ENCODE measurements around the gene ZNF536. TPM values are rescaled to one million over a fixed set of nuclear protein-coding genes. Genes with fewer than 3 reads are reported as not detected.
"Not testable (repeated sequence)": the region's sequence is repeated elsewhere in the genome, so short reads cannot be mapped to it uniquely, and the experiment has no call there.

The ZNF536 gene
- total RNA-seq, 2 donors from 2014 or later: 0.41 to 1.5 TPM

GRCh38 chr19:30445385-30445784 lies 73.2 kb downstream of the ZNF536 start:
- no peak for TF ChIP-seq CTCF (IDR thresholded peaks at IDR 0.05)
- Histone ChIP-seq H3K36me3 (no peaks in the 10 kb centered on the region), H3K4me3 (no peak overlapping the region), H3K4me1 (ENCODE audit: control insufficient read depth in 1 of 2, low read depth in 2 of 2) (peaks cover 0 to 8% of the 10 kb centered on the region in 2 donors), H3K27me3 (replicated peaks; ENCODE audit: insufficient read depth) (no peaks in the 10 kb centered on the region), H3K9me3 (no peaks in the 10 kb centered on the region), H3K27ac (no peak overlapping the region)
- ATAC-seq (ENCODE audit: insufficient number of reproducible peaks, low FRiP score, low read depth) (no peak), DNase-seq (ENCODE audit: low spot score) (no peak)

- peaks cover 0 to 13% of the 10 kb centered on the region in 2 donors for H3K4me1 ChIP-seq (ENCODE audit: control insufficient read depth in 1 of 2, low read depth in 2 of 2)
- not testable (repeated sequence) for H3K4me3 ChIP-seq; DNase-seq (ENCODE audit: low spot score); ATAC-seq (ENCODE audit: insufficient number of reproducible peaks, low FRiP score, low read depth); H3K27ac ChIP-seq; H3K27me3 ChIP-seq (replicated peaks; ENCODE audit: insufficient read depth); H3K36me3 ChIP-seq; H3K9me3 ChIP-seq
These were observed 73.9 kb downstream of the ZNF536 start for GRCh38 chr19:30446120-30446519.

- Histone ChIP-seq H3K27me3 (replicated peaks; ENCODE audit: insufficient read depth) (no peaks in the 10 kb centered on the region), H3K27ac (no peak overlapping the region), H3K4me3 (no peak overlapping the region), H3K36me3 (no peaks in the 10 kb centered on the region), H3K9me3 (no peaks in the 10 kb centered on the region), H3K4me1 (ENCODE audit: control insufficient read depth in 1 of 2, low read depth in 2 of 2) (peaks cover 0 to 13% of the 10 kb centered on the region in 2 donors)
- DNase-seq (ENCODE audit: low spot score) (no peak), ATAC-seq (ENCODE audit: insufficient number of reproducible peaks, low FRiP score, low read depth) (no peak)
- TF ChIP-seq CTCF (IDR thresholded peaks at IDR 0.05): no peak
These were observed 74.8 kb downstream of the ZNF536 start for GRCh38 chr19:30446850-30447552.

- TF ChIP-seq CTCF (IDR thresholded peaks at IDR 0.05): no peak
- ATAC-seq (ENCODE audit: insufficient number of reproducible peaks, low FRiP score, low read depth) (no peak), DNase-seq (ENCODE audit: low spot score) (no peak)
- no peak overlapping the region for H3K4me3 ChIP-seq
- H3K27ac ChIP-seq: no peak overlapping the region
- H3K36me3 ChIP-seq: no peaks in the 10 kb centered on the region
- no peaks in the 10 kb centered on the region for H3K9me3 ChIP-seq
- H3K27me3 ChIP-seq (replicated peaks; ENCODE audit: insufficient read depth): no peaks in the 10 kb centered on the region
- H3K4me1 ChIP-seq (ENCODE audit: control insufficient read depth in 1 of 2, low read depth in 2 of 2): peaks cover 0 to 13% of the 10 kb centered on the region in 2 donors
These were observed 75.3 kb downstream of the ZNF536 start for GRCh38 chr19:30447553-30447870.

- no peaks in the 10 kb centered on the region for H3K36me3 ChIP-seq
- DNase-seq (ENCODE audit: low spot score) (no peak), ATAC-seq (ENCODE audit: insufficient number of reproducible peaks, low FRiP score, low read depth) (no peak)
- no peaks in the 10 kb centered on the region for H3K27me3 ChIP-seq (replicated peaks; ENCODE audit: insufficient read depth)
- H3K9me3 ChIP-seq: no peaks in the 10 kb centered on the region
- no peak overlapping the region for H3K27ac ChIP-seq
- no peak for TF ChIP-seq CTCF (IDR thresholded peaks at IDR 0.05)
- peaks cover 0 to 13% of the 10 kb centered on the region in 2 donors for H3K4me1 ChIP-seq (ENCODE audit: control insufficient read depth in 1 of 2, low read depth in 2 of 2)
- no peak overlapping the region for H3K4me3 ChIP-seq
These were observed 76.3 kb downstream of the ZNF536 start for GRCh38 chr19:30448386-30449077.

Data from thoracic aorta (tissue), 2 donors.